Adipocyte (in vitro differentiated cells): ENCODE data around the gene SYNPO2.
A peak's percentile ranks its signal among the peaks of the same experiment; 100 is the strongest.
"Not testable (repeated sequence)": the region's sequence is repeated elsewhere in the genome, so short reads cannot be mapped to it uniquely, and the experiment has no call there.

Source experiments
- DNase-seq: peaks from one replicate; pipeline ENCODE4 v3.0.0-alpha.2; 2015; ENCODE audit warnings: low read depth
- H3K27me3 ChIP-seq: replicated peaks from 2 replicates; pipeline ENCODE4 v1.7.0; 2013; ENCODE audit warnings: mild to moderate bottlenecking, low read length, moderate library complexity; ENCODE audit not compliant: control insufficient read depth, insufficient read depth
- H3K36me3 ChIP-seq: 2 replicates; pipeline ENCODE4 v1.7.0; 2013; ENCODE audit warnings: low read length, mild to moderate bottlenecking, moderate library complexity; ENCODE audit not compliant: control insufficient read depth, insufficient read depth, severe bottlenecking
- H3K4me1 ChIP-seq: 2 replicates; pipeline ENCODE4 v1.7.0; 2013; ENCODE audit warnings: mild to moderate bottlenecking, low read length, moderate library complexity; ENCODE audit not compliant: control insufficient read depth, insufficient read depth
- H3K4me3 ChIP-seq: 2 replicates; pipeline ENCODE4 v1.7.0; 2013; ENCODE audit warnings: mild to moderate bottlenecking, low read length, moderate library complexity
- H3K9ac ChIP-seq: 2 replicates; pipeline ENCODE4 v1.7.0; 2013; ENCODE audit warnings: mild to moderate bottlenecking, low read length, moderate library complexity
- H3K9me3 ChIP-seq: 2 replicates; pipeline ENCODE4 v1.7.0; 2013; ENCODE audit warnings: mild to moderate bottlenecking, low read length, moderate library complexity; ENCODE audit not compliant: control insufficient read depth

The SYNPO2 gene

DNA sequence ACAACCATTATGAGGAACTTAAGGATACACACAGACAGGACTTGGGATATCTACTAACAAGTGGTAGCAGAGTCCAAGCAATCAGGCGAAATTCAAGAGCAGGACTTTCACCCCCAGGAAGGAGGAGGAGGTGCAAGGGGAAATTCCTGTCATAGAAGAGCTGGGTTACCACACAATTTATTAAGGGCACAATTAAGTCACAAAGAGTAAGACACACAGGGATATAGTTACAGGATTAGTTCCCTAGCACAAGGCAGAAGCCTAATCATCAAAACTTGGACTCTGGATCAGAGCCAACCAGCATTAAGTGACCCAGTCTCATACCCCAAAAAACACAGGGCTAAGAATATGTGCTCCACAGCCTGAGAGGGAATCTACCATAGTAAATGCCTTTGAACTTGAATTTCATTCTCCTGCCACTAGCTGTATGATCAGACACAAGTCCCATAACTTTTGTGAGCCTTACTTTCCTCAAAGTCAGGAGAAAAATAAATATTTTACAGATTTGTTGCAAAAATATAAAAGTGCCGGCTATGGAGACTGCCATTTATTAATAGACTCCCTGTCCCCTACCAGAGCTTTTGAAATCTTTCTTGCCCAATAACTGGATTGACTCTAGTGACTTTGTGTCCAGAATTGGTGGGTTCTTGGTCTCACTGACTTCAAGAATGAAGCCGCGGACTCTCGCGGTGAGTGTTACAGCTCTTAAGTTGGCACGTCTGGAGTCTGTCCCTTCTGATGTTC, 87.0 kb downstream of the SYNPO2 start:
- no peak for DNase-seq
- peaks cover 15% of the 10 kb centered on the region for H3K4me1 ChIP-seq
- H3K9ac ChIP-seq = no peak overlapping the region
- no peaks in the 10 kb centered on the region for H3K27me3 ChIP-seq
- no peaks in the 10 kb centered on the region for H3K9me3 ChIP-seq
- no peaks in the 10 kb centered on the region for H3K36me3 ChIP-seq
- no peak overlapping the region for H3K4me3 ChIP-seq

DNA sequence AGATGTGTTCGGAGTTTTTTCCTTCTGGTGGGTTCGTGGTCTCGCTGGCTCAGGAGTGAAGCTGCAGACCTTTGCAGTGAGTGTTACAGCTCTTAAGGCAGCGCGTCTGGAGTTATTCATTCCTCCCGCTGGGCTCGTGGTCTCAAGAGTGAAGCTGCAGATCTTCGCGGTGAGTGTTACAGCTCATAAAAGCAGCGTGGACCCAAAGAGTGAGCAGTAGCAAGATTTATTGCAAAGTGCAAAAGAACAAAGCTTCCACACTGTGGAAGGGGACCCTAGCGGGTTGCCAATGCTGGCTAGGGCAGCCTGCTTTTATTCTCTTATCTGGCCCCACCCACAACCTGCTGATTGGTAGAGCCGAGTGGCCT, 87.5 kb downstream of the SYNPO2 start:
- H3K27me3 ChIP-seq, H3K4me3 ChIP-seq, H3K9me3 ChIP-seq, H3K9ac ChIP-seq, H3K36me3 ChIP-seq, DNase-seq: not testable (repeated sequence)
- peaks cover 15% of the 10 kb centered on the region for H3K4me1 ChIP-seq

DNA sequence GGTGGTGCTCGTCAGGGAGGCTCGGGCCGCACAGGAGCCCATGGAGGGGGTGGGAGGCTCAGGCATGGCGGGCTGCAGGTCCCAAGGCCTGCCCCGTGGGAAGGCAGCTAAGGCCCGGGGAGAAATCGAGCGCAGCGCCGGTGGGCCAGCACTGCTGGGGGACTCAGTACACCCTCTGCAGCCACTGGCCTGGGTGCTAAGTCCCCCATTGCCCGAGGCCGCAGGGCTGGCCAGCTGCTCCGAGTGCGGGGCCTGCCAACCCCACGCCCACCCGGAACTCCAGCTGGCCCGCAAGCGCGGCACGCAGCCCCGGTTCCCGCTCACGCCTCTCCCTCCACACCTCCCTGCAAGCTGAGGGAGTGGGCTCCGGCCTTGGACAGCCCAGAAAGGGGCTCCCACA, 88.4 kb downstream of the SYNPO2 start:
- not testable (repeated sequence) for H3K4me3 ChIP-seq, H3K9me3 ChIP-seq, H3K9ac ChIP-seq, H3K27me3 ChIP-seq, H3K36me3 ChIP-seq, DNase-seq
- peaks cover 21% of the 10 kb centered on the region for H3K4me1 ChIP-seq

DNA sequence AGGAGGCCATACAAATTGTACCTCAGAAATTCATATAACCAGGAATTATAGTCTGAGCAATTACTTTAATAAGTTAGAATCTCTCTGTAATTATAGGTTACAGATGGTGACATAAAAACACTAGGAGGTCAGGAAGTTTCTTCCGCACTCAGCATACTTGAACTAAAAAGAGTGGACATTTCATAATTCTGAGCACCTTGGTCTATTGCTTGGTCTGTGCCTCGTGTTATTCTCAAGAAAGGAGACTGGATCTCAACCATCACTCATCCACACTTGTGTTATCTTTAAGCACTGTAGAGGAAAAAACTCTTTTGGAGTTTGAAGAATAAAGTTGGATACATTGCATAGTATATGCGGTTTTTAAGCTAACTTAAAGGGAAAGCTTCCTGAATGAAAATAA, 91.1 kb downstream of the SYNPO2 start:
- no peak for DNase-seq
- peaks cover 39% of the 10 kb centered on the region for H3K4me1 ChIP-seq
- H3K9ac ChIP-seq = no peak overlapping the region
- H3K9me3 ChIP-seq = no peaks in the 10 kb centered on the region
- no peaks in the 10 kb centered on the region for H3K27me3 ChIP-seq
- no peaks in the 10 kb centered on the region for H3K36me3 ChIP-seq
- H3K4me3 ChIP-seq = no peak overlapping the region

DNA sequence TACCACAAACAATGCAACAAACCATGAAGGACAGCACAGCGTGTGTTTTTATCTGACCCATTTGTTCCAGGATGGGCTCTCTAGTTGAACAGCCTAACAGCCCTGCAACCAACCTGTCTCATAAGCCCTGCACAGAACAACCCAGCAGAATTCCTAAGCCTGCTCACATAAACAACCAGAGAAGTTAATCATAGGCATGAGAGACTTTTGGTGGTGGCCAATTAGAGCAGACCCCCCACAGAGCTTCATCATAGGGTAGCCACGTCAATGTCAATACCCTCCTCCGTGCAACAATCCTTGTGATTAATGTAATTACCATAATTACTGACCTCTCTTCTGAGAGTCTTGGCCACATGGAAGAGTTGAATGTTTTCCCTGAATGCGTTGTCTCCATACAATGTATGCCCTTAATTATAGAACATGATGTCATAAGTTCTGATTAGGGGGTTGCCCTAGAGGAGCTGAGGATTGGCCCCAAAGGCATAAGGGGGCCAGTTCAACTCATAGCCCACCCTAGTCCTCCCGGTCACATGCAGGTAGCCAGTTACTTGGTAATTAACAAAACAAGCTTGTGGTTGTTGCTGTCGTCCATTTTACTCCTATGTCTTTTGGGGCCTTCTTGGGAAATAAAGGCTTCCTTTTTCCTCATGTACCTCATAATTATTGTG, 92.7 kb downstream of the SYNPO2 start:
- peak; percentile 52 for DNase-seq
- no peak overlapping the region for H3K4me3 ChIP-seq
- H3K9me3 ChIP-seq = no peaks in the 10 kb centered on the region
- H3K27me3 ChIP-seq = no peaks in the 10 kb centered on the region
- no peaks in the 10 kb centered on the region for H3K36me3 ChIP-seq
- H3K9ac ChIP-seq = peak overlapping the region; percentile 44
- peaks cover 33% of the 10 kb centered on the region for H3K4me1 ChIP-seq

DNA sequence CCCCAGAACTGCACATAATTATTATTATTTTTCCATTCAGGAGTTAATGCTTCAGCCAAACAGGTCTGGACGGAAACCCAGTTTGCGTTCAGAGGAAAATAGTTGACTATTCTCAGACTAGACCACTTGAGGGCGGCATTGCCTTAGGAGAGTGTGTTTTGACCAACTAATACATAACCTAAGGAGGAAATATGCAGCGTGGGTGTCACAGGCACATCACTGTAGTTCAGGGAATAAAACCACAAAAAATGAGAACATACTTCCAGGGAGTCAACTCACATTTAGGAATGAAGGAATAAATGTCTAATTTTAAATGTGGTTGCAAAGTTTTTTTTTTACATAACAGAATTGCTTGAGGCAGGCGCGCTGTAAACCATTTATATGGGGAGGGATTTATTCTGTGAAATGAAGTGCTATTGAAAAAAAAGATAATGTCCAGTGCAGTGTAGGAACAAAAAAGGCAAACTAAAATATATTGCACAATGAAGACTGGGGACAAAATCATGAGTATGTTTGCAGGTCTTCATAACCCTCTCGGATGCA, 93.3 kb downstream of the SYNPO2 start:
- Histone ChIP-seq H3K36me3 (no peaks in the 10 kb centered on the region), H3K4me3 (no peak overlapping the region), H3K4me1 (peaks cover 33% of the 10 kb centered on the region), H3K9me3 (no peaks in the 10 kb centered on the region), H3K9ac (peak overlapping the region; percentile 44), H3K27me3 (no peaks in the 10 kb centered on the region)
- DNase-seq = peak; percentile 97

DNA sequence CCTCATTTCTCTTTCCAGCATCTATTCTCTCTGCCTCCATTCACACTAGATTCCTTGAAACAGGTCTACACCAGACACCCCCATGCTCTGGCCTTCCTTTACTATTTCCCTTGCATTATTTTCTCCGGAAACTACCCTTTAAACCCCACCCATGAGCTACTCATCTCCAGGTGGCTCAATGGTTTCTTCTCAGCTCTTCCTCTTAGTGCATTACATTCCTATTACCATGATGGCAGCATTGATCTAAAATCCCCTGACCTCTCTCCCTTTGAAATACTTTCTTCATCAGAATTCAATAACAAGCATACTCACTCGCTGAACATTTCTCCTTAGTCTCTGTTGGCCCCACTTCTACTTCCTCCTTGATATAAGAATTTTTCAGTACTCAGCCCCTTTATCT, 94.6 kb downstream of the SYNPO2 start:
- no peak for DNase-seq
- H3K27me3 ChIP-seq = no peaks in the 10 kb centered on the region
- peaks cover 38% of the 10 kb centered on the region for H3K4me1 ChIP-seq
- H3K9me3 ChIP-seq = no peaks in the 10 kb centered on the region
- H3K4me3 ChIP-seq = no peak overlapping the region
- no peak overlapping the region for H3K9ac ChIP-seq
- H3K36me3 ChIP-seq = no peaks in the 10 kb centered on the region

DNA sequence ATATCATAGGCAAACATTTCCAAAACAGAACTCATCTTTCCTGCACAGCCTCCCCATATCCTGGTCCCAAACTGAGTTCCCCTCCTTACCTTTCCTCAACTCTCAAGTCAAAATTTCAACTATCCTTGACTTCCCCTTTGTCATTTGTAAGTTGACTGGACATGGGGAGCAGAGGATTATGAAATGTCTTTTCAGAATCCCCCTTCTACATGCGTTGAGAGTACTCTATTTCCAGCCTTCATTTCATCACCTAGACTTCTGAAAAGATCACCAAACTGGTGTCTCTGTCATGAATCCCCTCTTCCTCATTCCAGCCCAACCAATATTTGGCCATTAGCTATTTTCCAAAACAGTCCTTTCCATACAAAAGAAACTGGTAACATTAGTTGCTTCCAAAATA, 95.2 kb downstream of the SYNPO2 start:
- H3K27me3 ChIP-seq = no peaks in the 10 kb centered on the region
- no peaks in the 10 kb centered on the region for H3K36me3 ChIP-seq
- no peak for DNase-seq
- H3K9ac ChIP-seq = no peak overlapping the region
- H3K4me3 ChIP-seq = no peak overlapping the region
- H3K4me1 ChIP-seq = peaks cover 43% of the 10 kb centered on the region
- H3K9me3 ChIP-seq = no peaks in the 10 kb centered on the region

DNA sequence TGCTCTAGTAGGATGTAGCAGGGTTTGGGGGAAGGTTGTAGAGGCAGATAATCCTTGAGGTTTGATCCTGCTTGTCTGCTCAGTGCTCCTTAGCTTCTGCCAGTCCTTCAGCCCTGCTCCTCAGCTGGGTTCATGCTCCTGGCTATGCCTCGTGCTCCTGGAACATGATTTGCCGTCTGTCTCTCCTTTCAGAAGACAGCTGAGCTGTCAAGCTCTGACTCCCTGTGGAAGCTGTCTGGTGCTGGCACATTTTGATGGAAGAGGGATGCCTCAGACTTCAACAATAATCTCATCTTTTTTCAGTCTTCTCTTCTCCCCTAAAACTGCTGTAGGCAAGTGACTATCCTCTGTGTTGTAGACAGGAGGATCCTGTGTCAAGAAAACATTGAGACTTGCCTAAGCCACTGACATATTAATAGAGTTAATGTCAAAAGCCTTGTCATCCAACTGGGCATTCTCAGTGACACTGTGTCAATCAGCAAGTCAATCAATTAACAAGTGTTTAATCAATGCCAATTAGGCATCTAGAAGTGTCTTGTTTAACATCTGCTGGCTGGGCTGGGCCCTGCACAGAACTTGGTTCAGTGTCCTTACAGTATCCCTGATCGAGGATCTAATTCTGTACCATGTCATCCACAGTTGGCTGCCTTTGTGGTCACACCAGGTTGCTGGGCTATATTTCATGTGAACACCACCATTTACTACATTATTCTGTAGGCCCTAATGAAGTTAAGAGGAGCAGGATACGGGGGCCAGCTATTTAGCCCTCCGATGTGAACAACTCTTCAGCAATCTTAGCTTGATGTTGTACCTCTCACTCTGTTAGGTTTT, 96.7 kb downstream of the SYNPO2 start:
- H3K36me3 ChIP-seq = no peaks in the 10 kb centered on the region
- peaks cover 54% of the 10 kb centered on the region for H3K4me1 ChIP-seq
- H3K27me3 ChIP-seq = no peaks in the 10 kb centered on the region
- no peak overlapping the region for H3K9ac ChIP-seq
- no peaks in the 10 kb centered on the region for H3K9me3 ChIP-seq
- H3K4me3 ChIP-seq = no peak overlapping the region
- no peak for DNase-seq

DNA sequence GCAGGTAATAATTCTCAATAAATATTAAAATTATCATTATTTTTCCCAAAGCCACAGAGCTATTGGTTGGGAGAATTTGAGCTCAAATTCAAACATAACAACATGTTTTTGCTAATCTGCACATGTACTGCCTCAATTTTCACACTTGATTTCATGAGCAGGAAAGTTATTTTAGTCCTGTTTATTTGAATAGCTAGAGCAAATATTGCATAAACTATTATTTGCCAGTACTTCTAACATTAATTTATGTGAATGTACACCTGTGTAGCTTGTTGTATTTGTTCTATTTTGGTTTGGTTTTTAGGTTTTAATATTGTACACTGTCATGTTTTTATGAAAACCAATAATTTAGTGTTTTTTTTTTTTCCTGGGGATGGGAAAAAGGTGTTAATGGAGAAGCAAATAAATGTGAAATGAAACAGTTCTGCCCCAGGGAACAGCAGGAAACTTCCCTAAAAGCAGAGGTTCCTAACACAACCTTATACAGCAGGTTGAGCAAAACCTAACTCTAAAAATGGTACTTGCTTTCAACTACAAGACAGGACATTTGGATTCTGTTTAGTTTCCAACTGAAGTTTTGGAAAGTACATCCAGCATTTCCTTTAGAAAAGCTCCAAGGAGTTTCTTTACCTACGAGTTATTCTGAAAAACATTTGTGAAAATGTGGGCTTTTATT, 99.4 kb downstream of the SYNPO2 start:
- peak overlapping the region; percentile 16 for H3K9ac ChIP-seq
- no peaks in the 10 kb centered on the region for H3K36me3 ChIP-seq
- H3K27me3 ChIP-seq = no peaks in the 10 kb centered on the region
- no peak overlapping the region for H3K4me3 ChIP-seq
- H3K9me3 ChIP-seq = no peaks in the 10 kb centered on the region
- H3K4me1 ChIP-seq = peaks cover 40% of the 10 kb centered on the region
- no peak for DNase-seq

DNA sequence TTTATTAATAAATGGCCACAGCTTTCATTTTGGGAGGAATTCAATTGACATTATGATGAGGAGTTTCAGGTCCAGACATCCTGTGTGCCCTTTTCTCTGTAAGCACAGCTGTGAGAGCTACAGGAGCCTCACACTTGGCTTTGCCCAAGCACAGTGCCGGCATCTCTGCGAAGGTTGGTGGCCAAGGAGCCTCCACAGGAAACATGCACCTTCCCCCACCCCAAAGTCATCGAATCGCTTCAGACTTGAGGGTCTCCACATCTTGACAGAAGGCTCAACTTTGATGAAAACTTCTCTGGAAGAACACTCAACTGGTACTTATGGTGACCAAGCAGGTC, 100.0 kb downstream of the SYNPO2 start:
- Histone ChIP-seq H3K4me1 (peaks cover 37% of the 10 kb centered on the region), H3K4me3 (no peak overlapping the region), H3K27me3 (no peaks in the 10 kb centered on the region), H3K36me3 (no peaks in the 10 kb centered on the region), H3K9me3 (no peaks in the 10 kb centered on the region), H3K9ac (peak overlapping the region; percentile 68)
- DNase-seq = no peak
